Stomach (tissue), 9 donors: ENCODE results near the gene DDX6. TPM values are rescaled to one million over a fixed set of nuclear protein-coding genes. Genes with fewer than 3 reads are reported as not detected.
A peak's percentile ranks its signal among the peaks of the same experiment; 100 is the strongest.
"Not testable (repeated sequence)": the region's sequence is repeated elsewhere in the genome, so short reads cannot be mapped to it uniquely, and the experiment has no call there.

Source experiments
- DNase-seq, 2 donors: peaks; one replicate each; pipeline versions ENCODE4 v3.0.0 to v3.0.0-alpha.2; 2013 to 2019
- H3K27ac ChIP-seq, 5 donors: fragments of 200-600 bp in 4 of 5; sonication (generic) in 4 of 5; one replicate each; pipeline ENCODE4 v1.5.1; 2013 to 2019; ENCODE audit warnings: mild to moderate bottlenecking in 1 of 5, moderate library complexity in 1 of 5
- H3K27me3 ChIP-seq, 3 donors: fragments of 200-600 bp; sonication (generic); one replicate each; pipeline ENCODE4 v1.5.1; 2017 to 2019; ENCODE audit warnings: mixed run types in 1 of 3
- H3K36me3 ChIP-seq, 4 donors: fragments of 200-600 bp; sonication (generic); 1 replicate in 3 of 4; 2 replicates in 1 of 4; pipeline ENCODE4 v1.5.1; 2016 to 2019
- H3K4me1 ChIP-seq, 4 donors: fragments of 200-600 bp; sonication (generic); one replicate each; pipeline ENCODE4 v1.5.1; 2016 to 2019
- H3K4me3 ChIP-seq, 4 donors: fragments of 200-600 bp; sonication (generic) in 3 of 4; one replicate each; pipeline ENCODE4 v1.5.1; 2016 to 2019; ENCODE audit warnings: mild to moderate bottlenecking in 1 of 4
- H3K9me3 ChIP-seq, 4 donors: fragments of 200-600 bp; sonication (generic); one replicate each; pipeline ENCODE4 v1.5.1; 2016 to 2019
- EP300 ChIP-seq: sonication (generic); formaldehyde crosslinking; IDR thresholded peaks from one replicate; pipeline ENCODE4 v1.6.1; 2017; ENCODE audit warnings: antibody characterized with exemption
- POLR2A ChIP-seq, 4 donors: fragments of 450-650 bp; IDR thresholded peaks; one replicate each; pipeline ENCODE4 v1.6.1; 2016; ENCODE audit warnings: antibody characterized with exemption in 4 of 4, control low read depth in 2 of 4, mild to moderate bottlenecking in 1 of 4, moderate library complexity in 1 of 4
- POLR2AphosphoS5 ChIP-seq, 3 donors: sonication (generic); formaldehyde crosslinking; IDR thresholded peaks; one replicate each; pipeline ENCODE4 v1.6.1; 2016; ENCODE audit warnings: antibody characterized with exemption in 3 of 3
- WGBS, 5 donors: extraction: QIAGEN DNeasy Blood & Tissue Kit in 3 of 5; methylation state at CpG; one replicate each; pipeline versions ENCODE4 v1.1.5 to v1.1.7; 2013 to 2018; 5-methylcytosine and 5-hydroxymethylcytosine counted together
- intact Hi-C: fragments of 100-400 bp; cut with DNase I; formaldehyde crosslinking; loops from one replicate; pipeline ENCODE4 v1.15.1; 2023; ENCODE audit warnings: low total_unique reads
- polyA plus RNA-seq, 3 donors: library from polyadenylated mRNA; stranded (reverse); fragments of 200-250 nt; gene quantifications; one replicate each; pipeline ENCODE4 v1.2.3, GENCODE V29; 2013
- total RNA-seq, 5 donors: library from RNA; depleted of rRNA; stranded (reverse); fragments of >200 nt; gene quantifications; one replicate each; pipeline versions ENCODE4 v1.1.0 to v1.2.3, GENCODE V29; 2014 to 2016
- TF ChIP-seq, protein P1 (sequence below), 7 experiments: fragments of 450-650 bp in 4 of 7; fragments of 200-600 bp in 3 of 7; sonication (generic) in 3 of 7; IDR thresholded peaks; one replicate each; pipeline ENCODE4 v1.5.1; 2016 to 2019; ENCODE audit warnings: antibody characterized with exemption in 7 of 7, control low read depth in 2 of 7, mild to moderate bottlenecking in 1 of 7
- donor health status: healthy with polysubstance abuse.
- donor health status: Bipolar disorder and iron deficiency.
- donor health status: healthy.

The DDX6 gene
- total and polyA plus RNA-seq, 8 donors = 17.1 to 203 (median 25.0) TPM

DNA sequence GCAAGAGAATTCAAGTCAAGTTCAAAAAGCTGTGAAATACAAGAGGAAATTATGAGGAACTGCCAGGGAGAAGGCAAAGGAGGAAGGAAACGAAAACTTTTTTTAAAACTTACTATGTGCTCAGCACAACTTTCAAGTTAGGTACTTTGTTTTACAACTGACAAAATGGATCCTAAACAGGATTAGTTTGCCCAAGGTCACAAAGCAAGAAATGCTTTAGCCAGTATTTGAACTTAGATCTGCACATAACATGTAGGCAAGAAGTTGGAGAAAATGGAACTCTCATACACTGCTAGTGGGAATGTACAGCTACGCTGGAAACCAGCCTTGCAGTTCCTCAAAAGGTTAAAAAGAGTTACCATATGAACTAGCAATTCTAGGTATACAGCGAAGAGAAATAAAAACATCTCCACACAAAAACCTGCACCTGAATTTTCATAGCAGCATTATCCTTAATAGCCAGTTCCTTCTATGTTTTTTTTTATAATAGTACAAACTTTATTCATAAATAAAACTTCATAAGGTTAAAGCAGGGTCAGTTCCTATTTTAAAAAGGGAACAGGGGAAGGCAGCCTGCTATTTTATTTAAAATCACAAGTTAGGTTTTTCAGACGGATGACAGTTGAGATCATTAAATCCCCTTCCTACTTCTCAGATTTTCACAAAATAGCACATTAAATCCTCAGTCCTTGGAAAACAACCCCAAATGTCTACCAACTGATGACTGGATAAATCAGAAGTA, 19.2 kb downstream of the DDX6 start:
- H3K4me3 ChIP-seq = no peak overlapping the region
- no peaks in the 10 kb centered on the region for H3K27me3 ChIP-seq
- peaks cover 19 to 74% (median 58%) of the 10 kb centered on the region in 4 donors for H3K36me3 ChIP-seq
- intact Hi-C loops = no loop called here
- no peaks in the 10 kb centered on the region for H3K9me3 ChIP-seq
- TF ChIP-seq EP300 = no peak
- TF ChIP-seq, protein P1, sequence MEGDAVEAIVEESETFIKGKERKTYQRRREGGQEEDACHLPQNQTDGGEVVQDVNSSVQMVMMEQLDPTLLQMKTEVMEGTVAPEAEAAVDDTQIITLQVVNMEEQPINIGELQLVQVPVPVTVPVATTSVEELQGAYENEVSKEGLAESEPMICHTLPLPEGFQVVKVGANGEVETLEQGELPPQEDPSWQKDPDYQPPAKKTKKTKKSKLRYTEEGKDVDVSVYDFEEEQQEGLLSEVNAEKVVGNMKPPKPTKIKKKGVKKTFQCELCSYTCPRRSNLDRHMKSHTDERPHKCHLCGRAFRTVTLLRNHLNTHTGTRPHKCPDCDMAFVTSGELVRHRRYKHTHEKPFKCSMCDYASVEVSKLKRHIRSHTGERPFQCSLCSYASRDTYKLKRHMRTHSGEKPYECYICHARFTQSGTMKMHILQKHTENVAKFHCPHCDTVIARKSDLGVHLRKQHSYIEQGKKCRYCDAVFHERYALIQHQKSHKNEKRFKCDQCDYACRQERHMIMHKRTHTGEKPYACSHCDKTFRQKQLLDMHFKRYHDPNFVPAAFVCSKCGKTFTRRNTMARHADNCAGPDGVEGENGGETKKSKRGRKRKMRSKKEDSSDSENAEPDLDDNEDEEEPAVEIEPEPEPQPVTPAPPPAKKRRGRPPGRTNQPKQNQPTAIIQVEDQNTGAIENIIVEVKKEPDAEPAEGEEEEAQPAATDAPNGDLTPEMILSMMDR (IDR thresholded peaks at IDR 0.05) = no peak
- no peak for TF ChIP-seq POLR2A (IDR thresholded peaks at IDR 0.05)
- 55 to 71% (median 60%) methylated on average over 4 of the region's 4 CpGs for WGBS, 5 donors
- peaks cover 43 to 99% (median 75%) of the 10 kb centered on the region in 4 donors for H3K4me1 ChIP-seq
- no peak for DNase-seq
- peak overlapping the region in 4 of 5 donors; percentile 16 to 20 (median 17) for H3K27ac ChIP-seq

DNA sequence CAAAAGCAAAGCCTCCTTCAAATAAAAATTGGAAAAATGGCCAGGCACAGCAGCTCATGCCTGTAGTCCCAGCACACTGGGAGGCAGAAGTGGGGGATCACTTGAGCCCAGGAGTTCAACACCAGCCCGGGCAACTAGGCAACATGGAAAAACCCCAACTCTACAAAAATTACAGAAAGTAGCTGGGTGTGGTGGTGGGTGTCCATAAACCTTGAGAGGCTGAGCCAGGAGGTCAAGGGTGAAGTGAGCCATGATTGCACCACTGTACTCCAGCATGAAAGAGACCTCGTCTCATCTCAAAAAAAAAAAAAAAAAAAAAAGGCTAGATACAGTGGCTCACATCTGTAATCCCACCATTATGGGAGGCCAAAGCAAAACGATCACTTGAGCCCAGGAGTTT, 22.3 kb downstream of the DDX6 start:
- peaks cover 32 to 76% (median 60%) of the 10 kb centered on the region in 4 donors for H3K4me1 ChIP-seq
- intact Hi-C loops = no loop called here
- no peak for DNase-seq
- 55 to 71% (median 68%) methylated on average over 3 of the region's 3 CpGs for WGBS, 5 donors
- TF ChIP-seq EP300 (no peak), POLR2AphosphoS5 (IDR thresholded peaks at IDR 0.05) (no peak), POLR2A (IDR thresholded peaks at IDR 0.05) (no peak)
- TF ChIP-seq, protein P1 (IDR thresholded peaks at IDR 0.05) = no peak
- H3K9me3 ChIP-seq = no peaks in the 10 kb centered on the region
- H3K36me3 ChIP-seq = peaks cover 27 to 80% (median 62%) of the 10 kb centered on the region in 4 donors
- no peak overlapping the region for H3K27ac ChIP-seq
- no peaks in the 10 kb centered on the region for H3K27me3 ChIP-seq
- no peak overlapping the region for H3K4me3 ChIP-seq

- H3K27me3 ChIP-seq = no peaks in the 10 kb centered on the region
- H3K36me3 ChIP-seq = peaks cover 40 to 90% (median 80%) of the 10 kb centered on the region in 4 donors
- WGBS, 5 donors = 87 to 96% (median 93%) methylated on average over 4 of the region's 4 CpGs
- TF ChIP-seq, protein P1 (IDR thresholded peaks at IDR 0.05) = no peak
- TF ChIP-seq POLR2A (IDR thresholded peaks at IDR 0.05) = no peak
- no peak for TF ChIP-seq EP300
- TF ChIP-seq POLR2AphosphoS5 (IDR thresholded peaks at IDR 0.05) = no peak
- intact Hi-C loops = no loop called here
- H3K4me3 ChIP-seq = no peak overlapping the region
- no peak overlapping the region for H3K27ac ChIP-seq
- DNase-seq = no peak
- peaks cover 14 to 54% (median 37%) of the 10 kb centered on the region in 4 donors for H3K4me1 ChIP-seq
- no peaks in the 10 kb centered on the region for H3K9me3 ChIP-seq
Observed at GRCh38 chr11:118766035-118766434, 24.9 kb downstream of the DDX6 start.

GRCh38 chr11:118765095-118765691, 25.8 kb downstream of the DDX6 start:
- WGBS, 5 donors = 77 to 85% (median 84%) methylated on average over 6 of the region's 6 CpGs
- H3K27ac ChIP-seq, H3K4me3 ChIP-seq, H3K27me3 ChIP-seq, H3K9me3 ChIP-seq, DNase-seq, intact Hi-C loops: not testable (repeated sequence)
- peaks cover 6 to 46% (median 30%) of the 10 kb centered on the region in 4 donors for H3K4me1 ChIP-seq
- peaks cover 48 to 90% (median 84%) of the 10 kb centered on the region in 4 donors for H3K36me3 ChIP-seq
